ENCODE data around the gene LRRC14B.

LRRC14B gene

DNA sequence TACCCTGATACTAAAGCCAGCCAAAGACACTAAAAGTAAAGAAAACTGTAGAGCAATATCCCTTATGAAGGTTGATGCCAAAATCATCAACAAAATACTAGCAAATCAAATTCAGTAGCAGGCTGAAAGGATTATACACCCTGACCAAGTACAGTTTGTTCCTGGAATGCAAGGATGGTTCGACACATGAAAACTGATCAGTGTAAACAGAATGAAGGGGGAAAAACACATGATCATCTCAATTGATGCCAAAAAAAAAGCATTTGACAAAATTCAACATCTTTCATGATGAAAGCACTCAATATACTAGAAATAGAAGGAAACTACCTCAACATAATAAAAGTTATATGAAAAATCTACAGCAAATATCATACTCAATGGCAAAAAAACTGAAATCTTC, 43.5 kb upstream of the LRRC14B start:
- DNase-seq (ENCODE audit: low read depth), result no peak
- no peak overlapping the region for H3K4me3 ChIP-seq (ENCODE audit: control insufficient read depth, low read depth, low read length)
- TF ChIP-seq, protein P1, sequence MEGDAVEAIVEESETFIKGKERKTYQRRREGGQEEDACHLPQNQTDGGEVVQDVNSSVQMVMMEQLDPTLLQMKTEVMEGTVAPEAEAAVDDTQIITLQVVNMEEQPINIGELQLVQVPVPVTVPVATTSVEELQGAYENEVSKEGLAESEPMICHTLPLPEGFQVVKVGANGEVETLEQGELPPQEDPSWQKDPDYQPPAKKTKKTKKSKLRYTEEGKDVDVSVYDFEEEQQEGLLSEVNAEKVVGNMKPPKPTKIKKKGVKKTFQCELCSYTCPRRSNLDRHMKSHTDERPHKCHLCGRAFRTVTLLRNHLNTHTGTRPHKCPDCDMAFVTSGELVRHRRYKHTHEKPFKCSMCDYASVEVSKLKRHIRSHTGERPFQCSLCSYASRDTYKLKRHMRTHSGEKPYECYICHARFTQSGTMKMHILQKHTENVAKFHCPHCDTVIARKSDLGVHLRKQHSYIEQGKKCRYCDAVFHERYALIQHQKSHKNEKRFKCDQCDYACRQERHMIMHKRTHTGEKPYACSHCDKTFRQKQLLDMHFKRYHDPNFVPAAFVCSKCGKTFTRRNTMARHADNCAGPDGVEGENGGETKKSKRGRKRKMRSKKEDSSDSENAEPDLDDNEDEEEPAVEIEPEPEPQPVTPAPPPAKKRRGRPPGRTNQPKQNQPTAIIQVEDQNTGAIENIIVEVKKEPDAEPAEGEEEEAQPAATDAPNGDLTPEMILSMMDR (IDR thresholded peaks at IDR 0.05; ENCODE audit: control insufficient read depth, insufficient read depth, low read depth, low read length, missing control alignments), result no peak

DNA sequence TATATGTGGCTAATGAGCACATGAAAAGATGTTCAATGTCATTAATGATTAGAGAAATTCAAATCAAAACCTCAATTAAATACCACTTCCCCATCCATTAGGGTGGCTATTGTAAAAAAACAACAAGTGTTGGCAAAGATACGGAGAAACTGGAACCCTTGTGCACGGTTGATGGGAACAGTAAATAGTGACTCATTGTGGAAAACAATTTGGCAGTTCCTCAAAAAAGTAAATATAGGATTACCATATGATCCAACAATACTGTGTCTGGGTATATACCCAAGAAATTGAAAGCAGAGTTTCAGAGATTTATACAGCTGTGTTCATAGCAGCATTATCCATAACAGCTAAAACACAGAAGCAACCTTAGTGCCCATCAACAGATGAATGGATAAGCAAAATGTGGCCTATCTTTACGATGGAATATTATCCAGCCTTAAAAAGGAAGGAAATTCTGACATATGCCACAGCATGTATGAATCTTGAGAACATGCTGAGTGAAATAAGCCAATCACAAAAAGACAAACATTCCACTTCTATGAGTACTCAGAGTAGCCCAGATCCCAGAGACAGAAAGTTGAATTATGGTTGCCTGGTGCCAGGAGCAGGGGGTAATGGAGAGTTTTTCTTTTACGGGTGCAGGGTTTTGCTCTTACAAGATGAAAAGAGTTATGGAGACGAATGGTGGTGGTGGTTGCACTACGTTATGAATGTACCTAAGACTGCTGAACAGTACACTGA, 41.4 kb upstream of the LRRC14B start:
- DNase-seq (ENCODE audit: low read depth), result no peak
- no peak overlapping the region for H3K4me3 ChIP-seq (ENCODE audit: control insufficient read depth, low read depth, low read length)
- TF ChIP-seq, protein P1 (IDR thresholded peaks at IDR 0.05; ENCODE audit: control insufficient read depth, insufficient read depth, low read depth, low read length, missing control alignments), result no peak

DNA sequence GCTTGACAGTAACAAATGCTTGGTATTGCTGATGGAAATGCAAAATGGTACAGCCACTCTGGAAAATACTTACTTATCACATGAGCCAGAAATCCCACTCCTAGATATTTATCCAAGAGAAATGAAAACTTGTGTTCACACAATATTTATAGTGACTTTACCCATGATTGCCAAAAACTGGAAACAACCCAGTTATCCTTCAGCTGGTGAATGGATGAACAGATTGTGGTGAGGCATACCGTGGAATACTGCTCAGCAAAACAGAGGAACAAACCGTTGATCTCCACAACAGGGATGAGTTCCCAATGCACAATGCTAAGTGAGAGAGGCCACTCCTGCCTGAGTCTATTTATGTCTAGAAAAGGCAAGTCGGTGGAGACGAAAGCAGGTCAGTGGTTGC, 40.5 kb upstream of the LRRC14B start:
- H3K4me3 ChIP-seq (ENCODE audit: control insufficient read depth, low read depth, low read length), result no peak overlapping the region
- TF ChIP-seq, protein P1 (IDR thresholded peaks at IDR 0.05; ENCODE audit: control insufficient read depth, insufficient read depth, low read depth, low read length, missing control alignments), result no peak
- no peak for DNase-seq (ENCODE audit: low read depth)

DNA sequence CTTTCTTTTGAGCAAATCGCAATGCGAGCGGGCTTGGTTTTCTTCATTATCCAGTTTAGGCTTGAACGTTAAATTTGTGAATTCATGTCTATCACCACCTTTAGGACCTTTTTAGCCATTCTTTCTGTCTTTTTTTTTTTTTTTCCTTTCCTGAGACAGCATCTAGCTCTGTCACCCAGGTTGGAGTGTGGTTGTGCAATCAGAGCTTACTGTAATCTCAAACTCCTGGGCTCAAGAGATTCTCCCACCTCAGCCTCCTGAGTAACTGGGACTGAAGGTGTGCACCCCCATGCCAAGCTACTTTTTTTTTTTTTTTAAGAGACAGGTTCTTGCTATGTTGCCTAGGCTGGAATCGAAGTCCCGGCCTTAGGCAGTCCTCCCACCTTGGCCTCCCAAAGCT, 39.2 kb upstream of the LRRC14B start:
- no peak for DNase-seq (ENCODE audit: low read depth)
- TF ChIP-seq, protein P1 (IDR thresholded peaks at IDR 0.05; ENCODE audit: control insufficient read depth, insufficient read depth, low read depth, low read length, missing control alignments), result no peak
- H3K4me3 ChIP-seq (ENCODE audit: control insufficient read depth, low read depth, low read length), result no peak overlapping the region

DNA sequence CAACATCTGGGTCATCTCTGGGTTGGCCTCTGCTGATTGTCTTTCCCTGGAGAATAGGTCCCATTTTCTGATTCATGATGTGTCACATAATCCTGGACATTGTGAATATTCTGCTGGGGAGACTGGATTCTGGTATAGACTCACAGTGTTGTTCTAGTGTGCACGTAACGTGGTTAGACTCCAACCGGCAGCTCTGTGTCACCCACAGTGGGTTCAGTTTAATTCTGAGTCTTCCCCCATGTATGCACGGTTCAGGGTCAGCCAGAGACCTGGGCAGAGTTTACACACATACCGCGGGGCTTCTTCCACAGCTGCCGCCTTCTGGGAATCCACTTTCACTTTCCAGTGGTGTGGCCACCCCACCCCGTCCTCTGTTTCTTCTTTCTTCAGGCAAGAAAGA, 38.0 kb upstream of the LRRC14B start:
- peak overlapping the region; percentile 18 for H3K4me3 ChIP-seq (ENCODE audit: control insufficient read depth, low read depth, low read length)
- TF ChIP-seq, protein P1 (IDR thresholded peaks at IDR 0.05; ENCODE audit: control insufficient read depth, insufficient read depth, low read depth, low read length, missing control alignments), result no peak
- no peak for DNase-seq (ENCODE audit: low read depth)

DNA sequence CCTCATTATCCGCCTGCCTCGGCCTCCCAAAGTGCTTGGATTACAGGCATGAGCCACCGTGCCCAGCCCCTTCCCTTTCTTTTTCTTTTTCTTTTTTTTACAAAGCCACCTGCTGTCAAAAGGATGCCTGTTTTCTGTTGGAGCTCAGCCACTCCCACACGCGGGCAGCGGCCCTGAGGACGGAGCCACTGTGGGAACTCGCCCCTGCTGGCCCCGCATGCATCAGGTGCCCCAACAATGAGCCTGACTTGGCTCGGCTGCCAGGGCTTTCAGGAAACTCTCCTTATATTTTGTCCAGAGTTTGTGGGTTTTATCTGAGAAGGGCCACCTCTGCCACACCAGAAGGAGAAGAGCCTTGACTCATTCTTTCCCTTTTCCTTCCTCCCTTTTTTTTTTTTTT, 37.1 kb upstream of the LRRC14B start:
- TF ChIP-seq, protein P1 (IDR thresholded peaks at IDR 0.05; ENCODE audit: control insufficient read depth, insufficient read depth, low read depth, low read length, missing control alignments), result no peak
- H3K4me3 ChIP-seq (ENCODE audit: control insufficient read depth, low read depth, low read length), result no peak overlapping the region
- DNase-seq (ENCODE audit: low read depth), result no peak
